Cardiac septum (tissue), 1 donor: ENCODE data around the gene EID2. TPM values are rescaled to one million over a fixed set of nuclear protein-coding genes. Genes with fewer than 3 reads are reported as not detected.

Experiments used
- DNase-seq: peaks from one replicate; pipeline ENCODE4 v3.0.0-alpha.2; 2020; ENCODE audit warnings: low spot score
- intact Hi-C: fragments of 100-400 bp; cut with DNase I; formaldehyde crosslinking; loops from one replicate; pipeline ENCODE4 v1.14.0; 2022
- total RNA-seq: library from RNA; stranded (reverse); fragmentation: NEBNext Ultra II Directional; extraction: Animal tissue kit (Norgen Biotek cat#: 25700); gene quantifications from one replicate; pipeline ENCODE4 v1.2.1, GENCODE V29; 2021
- donor health status: DM: no; HTN: no; CAD: no.

The EID2 gene
- total RNA-seq, 1 donor from 2014 or later = 11.4 TPM

GRCh38 chr19:39508629-39509028 lies 31.3 kb downstream of the EID2 start:
- intact Hi-C loops = no loop called here
- DNase-seq = no peak

- no peak for DNase-seq
- intact Hi-C loops = no loop called here
Observed at GRCh38 chr19:39507715-39508364, 32.1 kb downstream of the EID2 start.

- intact Hi-C loops = no loop called here
- no peak for DNase-seq
Observed at GRCh38 chr19:39506944-39507714, 32.8 kb downstream of the EID2 start.

GRCh38 chr19:39506598-39506943 lies 33.4 kb downstream of the EID2 start:
- intact Hi-C loops = no loop called here
- DNase-seq = no peak

- DNase-seq = no peak
- intact Hi-C loops = no loop called here
Observed at GRCh38 chr19:39502640-39503417, 37.1 kb downstream of the EID2 start.

- no peak for DNase-seq
- intact Hi-C loops = no loop called here
Observed at GRCh38 chr19:39501340-39501739, 38.6 kb downstream of the EID2 start.

- DNase-seq = no peak
- intact Hi-C loops = no loop called here
Observed at GRCh38 chr19:39500543-39500942, 39.4 kb downstream of the EID2 start.

GRCh38 chr19:39499932-39500331 lies 40.0 kb downstream of the EID2 start:
- intact Hi-C loops = loop anchor here (5.0 kb wide), 1 partner anchor 32 kb away; the partner anchor contains the start of gene EID2B
- DNase-seq = no peak

GRCh38 chr19:39498798-39499642 lies 40.9 kb downstream of the EID2 start, which contains the start of gene DLL3:
Gene DLL3 (plus strand): TSS chr19:39498947. CDS start chr19:39498975, 28 bp downstream.
- no peak for DNase-seq
- intact Hi-C loops = loop anchor here (5.0 kb wide), 1 partner anchor 33 kb away; the partner anchor contains the start of gene EID2B

GRCh38 chr19:39497996-39498797 lies 41.8 kb downstream of the EID2 start:
- intact Hi-C loops = loop anchor here (5.0 kb wide), 1 partner anchor 34 kb away; the partner anchor contains the start of gene EID2B
- DNase-seq = no peak

- intact Hi-C loops = loop anchor here (5.0 kb wide), 1 partner anchor 35 kb away; the partner anchor contains the start of gene EID2B
- DNase-seq = no peak
Observed at GRCh38 chr19:39497701-39497995, 42.3 kb downstream of the EID2 start.

GRCh38 chr19:39496063-39496462 lies 43.9 kb downstream of the EID2 start:
- no peak for DNase-seq
- intact Hi-C loops = loop anchor here (5.0 kb wide), 1 partner anchor 36 kb away; the partner anchor contains the start of gene EID2B

- intact Hi-C loops = loop anchor here (5.0 kb wide), 1 partner anchor 38 kb away; the partner anchor contains the start of gene EID2B
- no peak for DNase-seq
Observed at GRCh38 chr19:39494661-39495060, 45.3 kb downstream of the EID2 start.

- intact Hi-C loops = no loop called here
- DNase-seq = no peak
Observed at GRCh38 chr19:39492788-39493187, 47.2 kb downstream of the EID2 start.

- no peak for DNase-seq
- intact Hi-C loops = no loop called here
Observed at GRCh38 chr19:39492225-39492624, 47.7 kb downstream of the EID2 start.

GRCh38 chr19:39489756-39490155 lies 50.2 kb downstream of the EID2 start:
- intact Hi-C loops = no loop called here
- DNase-seq = no peak
